K562 (cell line): ENCODE measurements around the gene FUT4. TPM values are rescaled to one million over a fixed set of nuclear protein-coding genes. Genes with fewer than 3 reads are reported as not detected.

ENCODE experiments used
- ATAC-seq: fragments of 200-7000 bp; cut with Tn5 transposase; 3 replicates; pipeline ENCODE4 v1.9.1; 2020; ENCODE audit warnings: moderate library complexity
- BruUV-seq: library from RNA; stranded (reverse); fragments of 400-500 nt; replicated peaks from 2 replicates; lab custom pipeline; 2021; lab: Mats Ljungman, UMichigan
- CTCF ChIA-PET: fragments of 300-600 bp; formaldehyde crosslinking; extraction: SDS; loops from one replicate; lab custom pipeline; 2021; ENCODE audit warnings: low intra/inter-chr PET ratio; lab: Yijun Ruan, JAX
- POLR2A ChIA-PET: fragments of 300-600, 350-650 bp; sonication (Branson Sonifier 250); formaldehyde crosslinking; extraction: SDS; loops from one replicate; lab custom pipeline; 2021; ENCODE audit warnings: antibody characterized with exemption, inconsistent platforms; lab: Yijun Ruan, JAX
- DNase-seq, 4 experiments: peaks; one replicate each; pipeline versions ENCODE4 v3.0.0 to v3.0.0-alpha.2; 2011 to 2018; ENCODE audit warnings: low spot score in 3 of 4, mixed read lengths in 3 of 4; ENCODE audit errors: extremely low read depth in 1 of 4
- FAIRE-seq: peaks from 2 replicates; lab custom pipeline; 2011; peaks lifted over from hg19 to GRCh38; lab: Jason Lieb, UNC
- H2AFZ ChIP-seq: 2 replicates; pipeline ENCODE4 v1.6.0; 2011; ENCODE audit warnings: low read depth, low read length, control low read depth, inconsistent platforms
- H3K27ac ChIP-seq: fragments of 200-600 bp; 3 replicates; pipeline ENCODE4 v1.8.0; 2011; ENCODE audit warnings: low read depth, mild to moderate bottlenecking, control low read depth, inconsistent platforms, low read length, moderate library complexity, mixed read lengths; ENCODE audit errors: extremely low read depth
- H3K27me3 ChIP-seq, 2 experiments: fragments of 300-600 bp in 1 of 2; 2 replicates in 1 of 2; 3 replicates in 1 of 2; pipeline versions ENCODE4 v1.6.0 to v1.8.0; 2011; ENCODE audit warnings: inconsistent platforms in 2 of 2, low read length in 2 of 2, mild to moderate bottlenecking in 1 of 2, mixed read lengths in 1 of 2, moderate library complexity in 1 of 2; ENCODE audit not compliant: control insufficient read depth in 2 of 2, insufficient read depth in 2 of 2
- H3K36me3 ChIP-seq: fragments of 300-600 bp; 3 replicates; pipeline ENCODE4 v1.8.0; 2011; ENCODE audit warnings: mild to moderate bottlenecking, low read length, inconsistent platforms; ENCODE audit not compliant: control insufficient read depth, insufficient read depth
- H3K4me1 ChIP-seq, 2 experiments: fragments of 200-600 bp in 1 of 2; replicated peaks in 1 of 2; 2 replicates in 1 of 2; 3 replicates in 1 of 2; pipeline versions ENCODE4 v1.5.1 to v1.8.0; 2011; ENCODE audit warnings: inconsistent platforms in 2 of 2, low read length in 2 of 2, mild to moderate bottlenecking in 1 of 2, mixed read lengths in 1 of 2, moderate library complexity in 1 of 2; ENCODE audit not compliant: control insufficient read depth in 2 of 2, insufficient read depth in 2 of 2
- H3K4me2 ChIP-seq: 2 replicates; pipeline ENCODE4 v1.6.1; 2011; ENCODE audit warnings: low read length, control low read depth, inconsistent platforms, mixed read lengths; ENCODE audit not compliant: insufficient read depth
- H3K4me3 ChIP-seq: fragments of 200-600 bp; sonication (generic), shearing (Covaris generic); 2 replicates; pipeline ENCODE4 v1.5.1; 2016; ENCODE audit warnings: control low read depth, inconsistent platforms
- H3K79me2 ChIP-seq: fragments of 200-600 bp; 3 replicates; pipeline ENCODE4 v1.8.0; 2011; ENCODE audit warnings: low read length, inconsistent platforms; ENCODE audit not compliant: control insufficient read depth, insufficient read depth
- H3K9ac ChIP-seq, 2 experiments: 2 replicates each; pipeline versions ENCODE4 v1.6.0 to v1.6.1; 2011; ENCODE audit warnings: low read depth in 2 of 2, low read length in 2 of 2, control low read depth in 1 of 2, inconsistent platforms in 1 of 2, mild to moderate bottlenecking in 1 of 2, mixed read lengths in 1 of 2; ENCODE audit not compliant: insufficient read depth in 1 of 2
- H3K9me1 ChIP-seq: one replicate; pipeline ENCODE4 v1.6.0; 2011; ENCODE audit warnings: inconsistent platforms, mild to moderate bottlenecking, low read length, moderate library complexity; ENCODE audit not compliant: control insufficient read depth, insufficient read depth
- H3K9me3 ChIP-seq: replicated peaks from 2 replicates; pipeline ENCODE4 v1.5.1; 2011; ENCODE audit warnings: low read depth, low read length, inconsistent platforms; ENCODE audit not compliant: control insufficient read depth, insufficient read depth
- H4K20me1 ChIP-seq: replicated peaks from 2 replicates; pipeline ENCODE4 v1.6.1; 2011; ENCODE audit warnings: low read length, inconsistent platforms, mixed read lengths; ENCODE audit not compliant: control insufficient read depth, insufficient read depth
- ATF3 ChIP-seq, 2 experiments: fragments of 450-650 bp in 1 of 2; sonication (generic) in 1 of 2; formaldehyde crosslinking in 1 of 2; IDR thresholded peaks in 1 of 2; conservative IDR thresholded peaks in 1 of 2; 2 replicates each; pipeline versions ENCODE4 v1.6.1 to v1.8.1; 2016 to 2023; ENCODE audit warnings: mild to moderate bottlenecking in 2 of 2, moderate library complexity in 2 of 2, inconsistent platforms in 1 of 2, missing genetic modification reagents in 1 of 2
- KLF13 ChIP-seq: fragments of 450-650 bp; IDR thresholded peaks from 2 replicates; pipeline ENCODE4 v1.6.1; 2016; ENCODE audit warnings: missing genetic modification characterization, low read depth, mild to moderate bottlenecking, missing compliant biosample characterization, moderate library complexity, borderline replicate concordance
- KLF16 ChIP-seq: IDR thresholded peaks from 2 replicates; pipeline ENCODE4 v1.6.1; 2016; ENCODE audit warnings: antibody characterized with exemption
- TEAD4 ChIP-seq, 2 experiments: sonication (generic) in 1 of 2; formaldehyde crosslinking in 1 of 2; IDR thresholded peaks; 2 replicates each; pipeline versions ENCODE4 v1.6.1 to v1.8.0; 2012 to 2022; ENCODE audit warnings: borderline replicate concordance in 1 of 2, inconsistent platforms in 1 of 2, low read length in 1 of 2, mild to moderate bottlenecking in 1 of 2, missing genetic modification reagents in 1 of 2
- ZNF263 ChIP-seq: sonication (generic); formaldehyde crosslinking; IDR thresholded peaks from 2 replicates; pipeline ENCODE4 v1.8.0; 2022; ENCODE audit warnings: mild to moderate bottlenecking, missing genetic modification reagents, borderline replicate concordance
- ZNF431 ChIP-seq: sonication (generic); formaldehyde crosslinking; IDR thresholded peaks from 2 replicates; pipeline ENCODE4 v1.8.0; 2022; ENCODE audit warnings: mild to moderate bottlenecking, missing genetic modification reagents
- whole genome bisulfite sequencing: fragments of 100-300 bp; shearing (Covaris generic); methylation state at CpG from one replicate; pipeline ENCODE4 v1.1.6; 2016; ENCODE audit warnings: low coverage, mixed read lengths; ENCODE audit not compliant: insufficient coverage; ENCODE audit errors: missing lambda C conversion rate; 5-methylcytosine and 5-hydroxymethylcytosine counted together
- in situ Hi-C: fragments of 300-500 bp; cut with MboI; formaldehyde crosslinking; loops from 4 replicates; pipeline ENCODE4 v1.15.0; 2018; ENCODE audit warnings: inconsistent platforms, mixed read lengths
- intact Hi-C: fragments of 100-400 bp; cut with micrococcal nuclease; formaldehyde crosslinking; loops from 2 replicates; pipeline ENCODE4 v1.14.2; 2022
- polyA plus RNA-seq, 8 experiments: library from polyadenylated mRNA; depleted of rRNA in 4 of 8; stranded (reverse) in 5 of 8; unstranded in 3 of 8; fragments of >200 nt; fragmentation: Nextera tagmentation in 2 of 8; fragmentation: Illumina TruSeq in 1 of 8; extraction: Ambion mirVana in 2 of 8; extraction: Trizol in 1 of 8; gene quantifications; 2 replicates each; pipeline versions ENCODE4 v1.2.1 to v1.2.3, GENCODE V29; 2011 to 2014; ENCODE audit warnings: inconsistent platforms in 1 of 8, missing spikeins in 1 of 8
- total RNA-seq, 7 experiments: library from RNA; depleted of rRNA in 6 of 7; stranded (reverse); fragments of >200 nt in 6 of 7; fragmentation: Illumina TruSeq in 2 of 7; extraction: Trizol in 2 of 7; gene quantifications; 2 replicates each; pipeline versions ENCODE4 v1.2.1 to v1.2.3, GENCODE V29; 2011 to 2021; ENCODE audit warnings: low replicate concordance in 1 of 7

FUT4 gene
- total and polyA plus RNA-seq, 9 of the 15 experiments (the other 6 are each of a cell fraction or from before 2014, with no cell fraction given): 1.1 to 8.9 (median 5.5) TPM

- Histone ChIP-seq H3K9me1 (no peaks in the 10 kb centered on the region), H3K79me2 (no peaks in the 10 kb centered on the region), H3K4me3 (no peak overlapping the region), H3K4me1 (no peaks in the 10 kb centered on the region), H2AFZ (no peak overlapping the region), H3K9ac (no peak overlapping the region), H4K20me1 (no peaks in the 10 kb centered on the region), H3K27ac (no peak overlapping the region), H3K9me3 (no peaks in the 10 kb centered on the region), H3K36me3 (peaks cover 22% of the 10 kb centered on the region; the same call in 2 of the 3 replicates), H3K4me2 (no peak overlapping the region), H3K27me3 (peaks cover 0 to 2% of the 10 kb centered on the region in 2 experiments; a peak in 2 of 5 replicates)
- no peak for TF ChIP-seq KLF16
- no peak for TF ChIP-seq ATF3 (IDR thresholded peaks at IDR 0.05)
- no peak for TF ChIP-seq ATF3 (CRISPR knock-in tag; conservative IDR thresholded peaks at IDR 0.05)
- no peak for TF ChIP-seq TEAD4 (IDR thresholded peaks at IDR 0.05; ENCODE audit: low read length)
- no peak for TF ChIP-seq TEAD4 (CRISPR knock-in tag; IDR thresholded peaks at IDR 0.05; ENCODE audit: borderline replicate concordance)
- no peak for TF ChIP-seq KLF13 (tag)
- TF ChIP-seq ZNF263 (CRISPR knock-in tag): no peak
- TF ChIP-seq ZNF431 (CRISPR knock-in tag): no peak
- no peak for DNase-seq
- POLR2A ChIA-PET: no interaction called here
- CTCF ChIA-PET: no interaction called here
- no TSS peak for BruUV-seq
- intact Hi-C loops (no loop called here), in situ Hi-C loops (no loop called here)
- 33% methylated on average over 2 of the region's 2 CpGs for WGBS
- no peak for ATAC-seq
- FAIRE-seq: no peak
These were observed 49.3 kb downstream of the FUT4 start for GRCh38 chr11:94593030-94593429.
